Stimulated activated naive CD8-positive, alpha-beta T cell treated with anti-CD3 and anti-CD28 coated beads, Interleukin-15, amount 100 ng/mL, for 72 hours (primary cell): ENCODE data around the gene GRIK5.

ENCODE experiments used
- ATAC-seq: fragments of 150-1000 bp; cut with Tn5 transposase; 2 replicates; pipeline ENCODE4 v1.10.0; 2021; ENCODE audit warnings: mild to moderate bottlenecking, moderate library complexity
- DNase-seq, 2 donors: peaks; one replicate each; pipeline ENCODE4 v3.0.0; 2021 to 2022
- H3K27ac Mint-ChIP-seq, 2 donors: one replicate each; pipeline ENCODE4 v1.8.0; 2022; ENCODE audit warnings: mild to moderate bottlenecking in 2 of 2, mixed read lengths in 2 of 2, moderate library complexity in 2 of 2
- H3K27me3 Mint-ChIP-seq: one replicate; pipeline ENCODE4 v1.8.0; 2022; ENCODE audit warnings: mixed read lengths
- H3K4me1 Mint-ChIP-seq: one replicate; pipeline ENCODE4 v1.8.0; 2022; ENCODE audit warnings: mild to moderate bottlenecking, mixed read lengths
- H3K4me3 Mint-ChIP-seq, 2 donors: one replicate each; pipeline ENCODE4 v1.8.0; 2022; ENCODE audit warnings: mild to moderate bottlenecking in 2 of 2, mixed read lengths in 2 of 2, moderate library complexity in 1 of 2
- H3K9me3 Mint-ChIP-seq, 2 donors: one replicate each; pipeline ENCODE4 v1.8.0; 2022; ENCODE audit warnings: mixed read lengths in 2 of 2

The GRIK5 gene

DNA sequence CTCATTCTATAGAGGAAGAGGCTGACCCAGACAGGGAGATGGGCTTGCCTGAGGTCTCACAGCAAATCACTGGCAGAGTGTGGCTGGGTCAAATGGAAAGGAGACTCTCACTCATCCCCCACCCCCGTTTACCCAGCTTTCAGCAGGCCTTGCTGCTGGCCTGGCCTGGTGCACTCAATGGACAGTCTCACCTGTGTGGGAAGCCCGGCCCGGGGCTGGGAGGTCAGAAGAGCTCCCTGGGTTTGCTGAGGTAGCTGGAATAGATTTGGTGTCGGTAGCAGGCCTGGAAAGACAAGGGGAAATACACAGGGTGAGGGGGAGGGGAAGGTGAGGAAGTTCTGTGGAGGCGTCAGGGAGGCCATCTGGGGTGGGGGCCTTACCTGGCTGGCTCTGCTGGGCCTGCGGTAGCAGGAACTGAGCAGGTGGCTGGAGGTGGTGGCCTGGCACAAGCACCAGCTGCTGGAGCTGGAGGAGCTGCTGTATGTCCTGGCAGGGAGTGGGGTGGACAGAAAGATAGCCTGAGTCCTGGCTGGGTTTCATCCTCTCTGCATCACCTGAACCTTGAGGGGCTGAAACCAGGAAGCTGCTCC, 29.4 kb upstream of the GRIK5 start:
- Mint-ChIP-seq H3K9me3 (no peaks in the 10 kb centered on the region), H3K27ac (peak overlapping the region; percentile 73 to 87), H3K4me1 (peaks cover 7% of the 10 kb centered on the region), H3K4me3 (no peak overlapping the region), H3K27me3 (no peaks in the 10 kb centered on the region)
- ATAC-seq (no peak), DNase-seq (no peak)

DNA sequence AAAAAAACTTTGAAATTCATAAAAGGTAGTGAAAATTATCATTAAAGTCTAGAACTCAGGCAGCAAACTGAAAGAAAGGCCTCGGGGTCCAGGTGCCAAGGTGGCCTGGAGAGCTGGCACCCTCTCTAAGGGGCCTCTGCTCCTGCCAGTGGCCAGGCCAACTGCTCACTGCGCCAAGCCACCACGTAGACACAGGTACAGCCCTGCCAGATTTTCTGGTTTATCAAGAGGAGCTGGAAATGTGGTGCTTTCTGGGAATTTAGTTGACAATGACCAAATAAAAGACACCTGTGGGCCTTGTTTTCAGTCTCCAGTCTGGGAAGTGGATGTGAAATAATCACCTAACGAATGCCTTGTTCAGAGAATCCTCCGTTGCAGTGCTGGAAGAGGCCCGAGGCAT, 28.8 kb upstream of the GRIK5 start:
- Mint-ChIP-seq H3K4me3 (no peak overlapping the region), H3K27me3 (no peaks in the 10 kb centered on the region), H3K9me3 (no peaks in the 10 kb centered on the region), H3K4me1 (peaks cover 10% of the 10 kb centered on the region), H3K27ac (no peak overlapping the region)
- ATAC-seq (no peak), DNase-seq (no peak)

- Mint-ChIP-seq H3K9me3 (no peaks in the 10 kb centered on the region), H3K4me3 (no peak overlapping the region), H3K27me3 (no peaks in the 10 kb centered on the region), H3K4me1 (peaks cover 11% of the 10 kb centered on the region), H3K27ac (no peak overlapping the region)
- DNase-seq: no peak
- no peak for ATAC-seq
Observed at GRCh38 chr19:42097461-42097860, 27.5 kb upstream of the GRIK5 start.

- H3K4me1 Mint-ChIP-seq: peaks cover 21% of the 10 kb centered on the region
- no peak overlapping the region for H3K4me3 Mint-ChIP-seq
- no peak overlapping the region for H3K27ac Mint-ChIP-seq
- no peak for ATAC-seq
- H3K9me3 Mint-ChIP-seq: no peaks in the 10 kb centered on the region
- DNase-seq: no peak
- no peaks in the 10 kb centered on the region for H3K27me3 Mint-ChIP-seq
Observed at GRCh38 chr19:42096255-42096837, 26.3 kb upstream of the GRIK5 start.

DNA sequence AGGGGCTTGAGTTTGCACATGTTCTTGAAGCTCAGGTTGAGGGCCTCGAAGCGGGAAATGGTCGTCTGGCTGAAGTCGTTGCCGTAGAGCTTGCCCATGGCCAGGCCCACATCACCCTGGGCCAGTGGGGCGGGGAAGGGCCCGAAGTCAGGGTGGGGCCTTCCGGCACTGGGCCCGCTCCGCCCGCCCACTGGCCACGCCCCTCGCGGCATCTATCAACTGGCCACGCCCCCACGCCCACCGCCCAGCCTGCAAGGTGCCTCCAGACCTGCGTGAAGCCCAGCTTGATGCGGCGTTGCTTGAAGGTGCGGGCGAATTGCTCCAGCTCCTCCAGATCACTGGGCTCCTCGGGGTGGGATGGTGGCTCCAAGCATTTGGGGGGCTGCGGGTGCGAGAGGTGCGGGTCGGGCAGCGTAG, 25.8 kb upstream of the GRIK5 start:
- DNase-seq (no peak), ATAC-seq (peak; percentile 39)
- no peaks in the 10 kb centered on the region for H3K9me3 Mint-ChIP-seq
- no peak overlapping the region for H3K4me3 Mint-ChIP-seq
- no peaks in the 10 kb centered on the region for H3K27me3 Mint-ChIP-seq
- peaks cover 27% of the 10 kb centered on the region for H3K4me1 Mint-ChIP-seq
- H3K27ac Mint-ChIP-seq: no peak overlapping the region

DNA sequence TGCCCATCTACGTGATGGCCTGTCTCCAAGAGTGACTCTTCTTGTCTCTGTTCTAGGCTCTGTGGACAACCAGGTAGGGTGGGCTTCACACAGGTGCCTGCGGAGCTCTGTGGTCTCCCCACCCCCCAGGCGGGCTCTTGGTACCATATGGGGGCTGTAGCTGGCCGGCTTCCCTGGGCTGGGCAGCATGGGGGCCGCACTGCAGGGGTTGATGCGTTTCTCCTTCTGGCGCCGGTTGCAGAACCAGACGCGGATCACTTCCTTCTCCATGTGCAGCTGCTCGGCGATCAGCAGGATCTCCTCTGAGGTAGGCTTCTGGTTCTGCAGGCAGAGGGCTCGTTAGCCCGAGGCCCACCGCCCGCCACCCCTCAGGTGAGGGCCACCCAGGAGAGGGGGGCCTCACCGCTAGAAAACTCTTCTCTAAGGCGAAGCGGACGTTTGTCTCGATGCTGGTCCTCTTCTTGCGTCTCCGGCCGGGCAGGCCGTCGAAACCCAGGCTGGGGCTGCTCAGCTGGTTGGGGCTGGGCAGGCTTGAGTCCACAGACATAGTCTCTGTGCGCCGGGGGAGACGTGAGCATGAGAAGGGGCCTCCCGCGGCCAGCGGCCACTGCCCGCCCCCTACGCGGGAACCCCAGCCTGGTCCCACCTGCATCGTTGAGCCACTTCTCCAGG, 25.3 kb upstream of the GRIK5 start:
- no peaks in the 10 kb centered on the region for H3K9me3 Mint-ChIP-seq
- no peak overlapping the region for H3K4me3 Mint-ChIP-seq
- peak overlapping the region in 1 of 2 donors; percentile 67 for H3K27ac Mint-ChIP-seq
- no peaks in the 10 kb centered on the region for H3K27me3 Mint-ChIP-seq
- H3K4me1 Mint-ChIP-seq: peaks cover 32% of the 10 kb centered on the region
- ATAC-seq (no peak), DNase-seq (no peak)

DNA sequence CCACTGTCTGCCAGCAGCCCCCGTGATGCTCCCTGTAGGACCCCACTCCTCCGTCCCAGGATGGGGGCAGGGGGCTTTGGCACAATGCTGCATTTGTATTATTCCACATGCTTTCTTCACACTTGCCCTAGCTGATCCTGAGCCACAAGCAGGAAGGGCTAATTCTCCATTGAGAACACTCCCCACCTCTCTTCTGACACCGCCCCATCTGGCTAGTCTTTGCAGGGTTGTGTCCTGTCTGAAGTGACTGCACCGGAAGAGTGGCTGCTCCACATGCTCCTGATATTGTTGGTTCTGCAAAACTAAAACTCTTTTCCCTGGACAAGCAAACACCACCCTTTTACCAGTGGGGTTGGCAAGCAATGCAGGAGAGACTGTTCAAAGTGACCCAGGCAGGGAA, 23.9 kb upstream of the GRIK5 start:
- no peak overlapping the region for H3K4me3 Mint-ChIP-seq
- DNase-seq: no peak
- H3K4me1 Mint-ChIP-seq: peaks cover 41% of the 10 kb centered on the region
- no peaks in the 10 kb centered on the region for H3K27me3 Mint-ChIP-seq
- no peaks in the 10 kb centered on the region for H3K9me3 Mint-ChIP-seq
- H3K27ac Mint-ChIP-seq: no peak overlapping the region
- no peak for ATAC-seq

GRCh38 chr19:42093505-42093904, 23.5 kb upstream of the GRIK5 start:
- Mint-ChIP-seq H3K27ac (no peak overlapping the region), H3K9me3 (no peaks in the 10 kb centered on the region), H3K4me1 (peaks cover 45% of the 10 kb centered on the region)

GRCh38 chr19:42092350-42092749, 22.3 kb upstream of the GRIK5 start:
- DNase-seq (peak in 1 of 2 donors; percentile 31), ATAC-seq (peak; percentile 60)
- Mint-ChIP-seq H3K4me3 (peak overlapping the region in 1 of 2 donors; percentile 5), H3K4me1 (peaks cover 57% of the 10 kb centered on the region), H3K9me3 (no peaks in the 10 kb centered on the region), H3K27ac (no peak overlapping the region), H3K27me3 (no peaks in the 10 kb centered on the region)

More at GRCh38 chr19:42093505-42093904, 23.5 kb upstream of the GRIK5 start:
- ATAC-seq (no peak), DNase-seq (no peak)
- Mint-ChIP-seq H3K4me3 (no peak overlapping the region), H3K27me3 (no peaks in the 10 kb centered on the region)

- Mint-ChIP-seq H3K4me1 (peaks cover 58% of the 10 kb centered on the region), H3K27me3 (no peaks in the 10 kb centered on the region), H3K4me3 (no peak overlapping the region), H3K9me3 (no peaks in the 10 kb centered on the region), H3K27ac (no peak overlapping the region)
- ATAC-seq: no peak
- DNase-seq: no peak
Observed at GRCh38 chr19:42091742-42092141, 21.7 kb upstream of the GRIK5 start.

DNA sequence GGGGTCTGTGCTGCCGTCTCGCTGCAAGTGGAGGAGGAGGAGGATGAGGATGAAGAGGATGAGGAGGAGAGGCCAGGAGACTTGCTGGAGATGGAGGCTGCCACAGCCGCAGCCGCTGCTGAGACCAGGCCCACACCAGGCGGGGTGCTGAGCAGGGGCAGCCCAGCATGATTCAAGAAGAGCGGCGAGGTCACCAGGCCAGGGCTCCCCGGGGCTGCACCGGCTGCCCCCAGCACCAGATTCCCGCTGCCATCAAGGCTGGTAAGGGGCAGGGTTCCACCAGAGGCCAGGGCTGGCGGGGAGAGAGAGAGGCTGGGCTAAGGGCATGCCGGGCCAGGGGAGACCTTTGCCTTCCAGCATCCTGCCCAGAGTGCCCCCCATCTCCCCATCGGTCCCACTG, 21.3 kb upstream of the GRIK5 start:
- DNase-seq (no peak), ATAC-seq (no peak)
- Mint-ChIP-seq H3K4me1 (peaks cover 58% of the 10 kb centered on the region), H3K27ac (peak overlapping the region; percentile 50 to 76), H3K27me3 (no peaks in the 10 kb centered on the region), H3K4me3 (peak overlapping the region in 1 of 2 donors; percentile 36), H3K9me3 (no peaks in the 10 kb centered on the region)

- no peaks in the 10 kb centered on the region for H3K9me3 Mint-ChIP-seq
- peaks cover 58% of the 10 kb centered on the region for H3K4me1 Mint-ChIP-seq
- H3K4me3 Mint-ChIP-seq: no peak overlapping the region
- peak overlapping the region; percentile 76 to 93 for H3K27ac Mint-ChIP-seq
- ATAC-seq (peak; percentile 13), DNase-seq (no peak)
- no peaks in the 10 kb centered on the region for H3K27me3 Mint-ChIP-seq
Observed at GRCh38 chr19:42090672-42091071, 20.7 kb upstream of the GRIK5 start.

GRCh38 chr19:42089772-42090171, 19.8 kb upstream of the GRIK5 start:
- no peak for DNase-seq
- Mint-ChIP-seq H3K27me3 (no peaks in the 10 kb centered on the region), H3K4me1 (peaks cover 58% of the 10 kb centered on the region), H3K4me3 (no peak overlapping the region), H3K9me3 (no peaks in the 10 kb centered on the region), H3K27ac (peak overlapping the region in 1 of 2 donors; percentile 82)
- no peak for ATAC-seq

GRCh38 chr19:42089191-42089750, 19.3 kb upstream of the GRIK5 start:
- no peak for DNase-seq
- Mint-ChIP-seq H3K4me3 (peak overlapping the region; percentile 9 to 37), H3K9me3 (no peaks in the 10 kb centered on the region), H3K27ac (peak overlapping the region; percentile 30 to 49), H3K27me3 (no peaks in the 10 kb centered on the region), H3K4me1 (peaks cover 54% of the 10 kb centered on the region)
- ATAC-seq: no peak

DNA sequence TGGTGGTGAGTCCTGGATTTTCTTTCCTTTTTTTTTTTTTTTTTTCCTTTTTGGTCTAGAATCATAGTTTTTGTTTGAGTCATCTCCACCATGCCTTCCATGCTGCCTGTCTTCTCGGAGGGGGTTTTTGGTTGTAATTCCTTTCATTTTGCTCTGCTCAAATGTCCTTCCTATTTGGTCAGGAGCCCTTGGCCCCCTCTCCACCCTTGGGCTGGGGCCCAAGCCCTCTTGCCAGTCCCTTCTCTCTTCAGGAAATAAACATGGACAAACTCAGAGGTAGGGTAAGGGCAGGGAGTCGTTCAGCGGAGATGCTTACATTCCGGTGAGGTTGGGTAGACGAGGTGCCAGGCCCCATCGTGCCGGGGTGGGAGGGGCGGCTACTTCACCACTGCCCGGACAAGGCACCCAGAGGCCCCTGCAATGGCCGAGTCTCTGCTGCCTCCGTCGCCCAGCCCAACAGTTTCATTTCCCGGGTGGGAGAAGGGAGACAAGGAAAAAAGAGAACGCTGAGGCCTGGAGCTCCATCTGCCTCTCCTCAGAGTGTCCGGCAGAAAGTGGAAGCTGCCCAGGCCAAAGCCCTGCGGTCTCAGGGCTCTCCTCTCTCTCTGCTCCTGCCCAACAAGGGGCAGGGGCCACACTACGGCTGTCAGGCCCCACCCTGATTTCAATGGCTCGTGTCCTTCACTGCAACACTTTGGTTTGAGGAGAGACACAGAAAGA, 18.6 kb upstream of the GRIK5 start:
- H3K9me3 Mint-ChIP-seq: no peaks in the 10 kb centered on the region
- H3K27ac Mint-ChIP-seq: peak overlapping the region; percentile 30 to 95
- ATAC-seq: no peak
- H3K27me3 Mint-ChIP-seq: no peaks in the 10 kb centered on the region
- H3K4me1 Mint-ChIP-seq: peaks cover 53% of the 10 kb centered on the region
- no peak for DNase-seq
- H3K4me3 Mint-ChIP-seq: peak overlapping the region in 1 of 2 donors; percentile 9
